Stomach (tissue), 9 donors: Measurements from ENCODE around the gene ATG4D. TPM values are rescaled to one million over a fixed set of nuclear protein-coding genes. Genes with fewer than 3 reads are reported as not detected.
"Not testable (repeated sequence)": the region's sequence is repeated elsewhere in the genome, so short reads cannot be mapped to it uniquely, and the experiment has no call there.

Experiments used
- DNase-seq, 2 donors: peaks; one replicate each; pipeline versions ENCODE4 v3.0.0 to v3.0.0-alpha.2; 2013 to 2019
- H3K27ac ChIP-seq, 5 donors: fragments of 200-600 bp in 4 of 5; sonication (generic) in 4 of 5; one replicate each; pipeline ENCODE4 v1.5.1; 2013 to 2019; ENCODE audit warnings: mild to moderate bottlenecking in 1 of 5, moderate library complexity in 1 of 5
- H3K27me3 ChIP-seq, 3 donors: fragments of 200-600 bp; sonication (generic); one replicate each; pipeline ENCODE4 v1.5.1; 2017 to 2019; ENCODE audit warnings: mixed run types in 1 of 3
- H3K36me3 ChIP-seq, 4 donors: fragments of 200-600 bp; sonication (generic); 1 replicate in 3 of 4; 2 replicates in 1 of 4; pipeline ENCODE4 v1.5.1; 2016 to 2019
- H3K4me1 ChIP-seq, 4 donors: fragments of 200-600 bp; sonication (generic); one replicate each; pipeline ENCODE4 v1.5.1; 2016 to 2019
- H3K4me3 ChIP-seq, 4 donors: fragments of 200-600 bp; sonication (generic) in 3 of 4; one replicate each; pipeline ENCODE4 v1.5.1; 2016 to 2019; ENCODE audit warnings: mild to moderate bottlenecking in 1 of 4
- H3K9me3 ChIP-seq, 4 donors: fragments of 200-600 bp; sonication (generic); one replicate each; pipeline ENCODE4 v1.5.1; 2016 to 2019
- EP300 ChIP-seq: sonication (generic); formaldehyde crosslinking; IDR thresholded peaks from one replicate; pipeline ENCODE4 v1.6.1; 2017; ENCODE audit warnings: antibody characterized with exemption
- POLR2A ChIP-seq, 4 donors: fragments of 450-650 bp; IDR thresholded peaks; one replicate each; pipeline ENCODE4 v1.6.1; 2016; ENCODE audit warnings: antibody characterized with exemption in 4 of 4, control low read depth in 2 of 4, mild to moderate bottlenecking in 1 of 4, moderate library complexity in 1 of 4
- POLR2AphosphoS5 ChIP-seq, 3 donors: sonication (generic); formaldehyde crosslinking; IDR thresholded peaks; one replicate each; pipeline ENCODE4 v1.6.1; 2016; ENCODE audit warnings: antibody characterized with exemption in 3 of 3
- WGBS, 5 donors: extraction: QIAGEN DNeasy Blood & Tissue Kit in 3 of 5; methylation state at CpG; one replicate each; pipeline versions ENCODE4 v1.1.5 to v1.1.7; 2013 to 2018; 5-methylcytosine and 5-hydroxymethylcytosine counted together
- intact Hi-C: fragments of 100-400 bp; cut with DNase I; formaldehyde crosslinking; loops from one replicate; pipeline ENCODE4 v1.15.1; 2023; ENCODE audit warnings: low total_unique reads
- polyA plus RNA-seq, 3 donors: library from polyadenylated mRNA; stranded (reverse); fragments of 200-250 nt; gene quantifications; one replicate each; pipeline ENCODE4 v1.2.3, GENCODE V29; 2013
- total RNA-seq, 5 donors: library from RNA; depleted of rRNA; stranded (reverse); fragments of >200 nt; gene quantifications; one replicate each; pipeline versions ENCODE4 v1.1.0 to v1.2.3, GENCODE V29; 2014 to 2016
- TF ChIP-seq, protein P1 (sequence below), 7 experiments: fragments of 450-650 bp in 4 of 7; fragments of 200-600 bp in 3 of 7; sonication (generic) in 3 of 7; IDR thresholded peaks; one replicate each; pipeline ENCODE4 v1.5.1; 2016 to 2019; ENCODE audit warnings: antibody characterized with exemption in 7 of 7, control low read depth in 2 of 7, mild to moderate bottlenecking in 1 of 7
- donor health status: healthy with polysubstance abuse.
- donor health status: Bipolar disorder and iron deficiency.
- donor health status: healthy.

Gene ATG4D
- total and polyA plus RNA-seq, 8 donors: 2.3 to 336 (median 26.7) TPM

DNA sequence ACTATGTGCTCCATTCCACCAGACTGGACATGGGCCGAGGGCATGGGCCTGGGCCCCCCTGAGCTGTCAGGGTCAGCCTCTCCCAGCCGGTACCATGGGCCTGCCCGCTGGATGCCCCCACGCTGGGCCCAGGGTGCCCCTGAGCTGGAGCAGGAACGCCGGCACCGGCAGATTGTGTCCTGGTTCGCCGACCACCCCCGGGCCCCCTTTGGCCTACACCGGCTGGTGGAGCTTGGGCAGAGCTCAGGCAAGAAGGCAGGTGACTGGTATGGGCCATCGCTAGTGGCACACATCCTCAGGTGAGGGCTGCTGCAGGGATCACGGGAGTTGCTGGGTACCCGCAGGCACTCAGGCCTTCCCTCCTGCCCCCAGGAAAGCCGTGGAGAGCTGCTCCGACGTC lies 3.1 kb downstream of the ATG4D start:
- Histone ChIP-seq H3K27ac (no peak overlapping the region), H3K27me3 (no peaks in the 10 kb centered on the region), H3K4me1 (peaks cover 14 to 33% (median 26%) of the 10 kb centered on the region in 4 donors), H3K9me3 (no peaks in the 10 kb centered on the region), H3K4me3 (no peak overlapping the region), H3K36me3 (peaks cover 26 to 59% (median 57%) of the 10 kb centered on the region in 4 donors)
- TF ChIP-seq, protein P1, sequence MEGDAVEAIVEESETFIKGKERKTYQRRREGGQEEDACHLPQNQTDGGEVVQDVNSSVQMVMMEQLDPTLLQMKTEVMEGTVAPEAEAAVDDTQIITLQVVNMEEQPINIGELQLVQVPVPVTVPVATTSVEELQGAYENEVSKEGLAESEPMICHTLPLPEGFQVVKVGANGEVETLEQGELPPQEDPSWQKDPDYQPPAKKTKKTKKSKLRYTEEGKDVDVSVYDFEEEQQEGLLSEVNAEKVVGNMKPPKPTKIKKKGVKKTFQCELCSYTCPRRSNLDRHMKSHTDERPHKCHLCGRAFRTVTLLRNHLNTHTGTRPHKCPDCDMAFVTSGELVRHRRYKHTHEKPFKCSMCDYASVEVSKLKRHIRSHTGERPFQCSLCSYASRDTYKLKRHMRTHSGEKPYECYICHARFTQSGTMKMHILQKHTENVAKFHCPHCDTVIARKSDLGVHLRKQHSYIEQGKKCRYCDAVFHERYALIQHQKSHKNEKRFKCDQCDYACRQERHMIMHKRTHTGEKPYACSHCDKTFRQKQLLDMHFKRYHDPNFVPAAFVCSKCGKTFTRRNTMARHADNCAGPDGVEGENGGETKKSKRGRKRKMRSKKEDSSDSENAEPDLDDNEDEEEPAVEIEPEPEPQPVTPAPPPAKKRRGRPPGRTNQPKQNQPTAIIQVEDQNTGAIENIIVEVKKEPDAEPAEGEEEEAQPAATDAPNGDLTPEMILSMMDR (IDR thresholded peaks at IDR 0.05): no peak
- TF ChIP-seq POLR2AphosphoS5 (IDR thresholded peaks at IDR 0.05): no peak
- no peak for TF ChIP-seq POLR2A (IDR thresholded peaks at IDR 0.05)
- TF ChIP-seq EP300: no peak
- WGBS, 5 donors: 90 to 95% (median 93%) methylated on average over 9 to 17 of the region's 17 CpGs
- DNase-seq: no peak
- intact Hi-C loops: no loop called here

DNA sequence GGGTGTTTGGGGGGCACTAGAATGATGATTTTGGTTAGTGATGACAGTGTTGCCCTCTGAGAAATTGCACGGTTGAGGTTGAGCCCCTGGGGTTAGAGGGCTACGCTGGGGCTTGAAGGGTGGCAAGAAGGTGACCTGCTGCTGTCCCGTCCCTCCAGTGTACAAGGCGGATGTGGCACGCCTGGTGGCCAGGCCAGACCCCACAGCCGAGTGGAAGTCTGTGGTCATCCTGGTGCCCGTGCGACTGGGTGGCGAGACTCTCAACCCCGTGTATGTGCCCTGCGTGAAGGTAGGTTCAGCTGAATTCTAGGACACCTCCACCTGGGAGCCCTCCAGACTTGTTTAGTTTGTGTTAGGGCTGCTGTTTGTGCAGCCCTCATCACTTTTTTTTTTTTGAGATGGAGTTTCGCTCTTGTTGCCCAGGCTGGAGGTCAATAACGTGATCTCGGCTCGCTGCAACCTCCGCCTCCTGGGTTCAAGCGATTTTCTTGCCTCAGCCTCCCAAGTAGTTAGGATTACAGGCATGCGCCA lies 5.1 kb downstream of the ATG4D start:
- WGBS, 5 donors: 93 to 98% (median 97%) methylated on average over 14 to 18 of the region's 18 CpGs
- Histone ChIP-seq H3K4me1 (peaks cover 9 to 38% (median 22%) of the 10 kb centered on the region in 4 donors), H3K27me3 (no peaks in the 10 kb centered on the region), H3K9me3 (no peaks in the 10 kb centered on the region), H3K36me3 (peaks cover 46 to 79% (median 77%) of the 10 kb centered on the region in 4 donors), H3K4me3 (no peak overlapping the region), H3K27ac (no peak overlapping the region)
- TF ChIP-seq POLR2A (IDR thresholded peaks at IDR 0.05) (no peak), EP300 (no peak), POLR2AphosphoS5 (IDR thresholded peaks at IDR 0.05) (no peak)
- TF ChIP-seq, protein P1 (IDR thresholded peaks at IDR 0.05): no peak
- intact Hi-C loops: no loop called here
- no peak for DNase-seq

DNA sequence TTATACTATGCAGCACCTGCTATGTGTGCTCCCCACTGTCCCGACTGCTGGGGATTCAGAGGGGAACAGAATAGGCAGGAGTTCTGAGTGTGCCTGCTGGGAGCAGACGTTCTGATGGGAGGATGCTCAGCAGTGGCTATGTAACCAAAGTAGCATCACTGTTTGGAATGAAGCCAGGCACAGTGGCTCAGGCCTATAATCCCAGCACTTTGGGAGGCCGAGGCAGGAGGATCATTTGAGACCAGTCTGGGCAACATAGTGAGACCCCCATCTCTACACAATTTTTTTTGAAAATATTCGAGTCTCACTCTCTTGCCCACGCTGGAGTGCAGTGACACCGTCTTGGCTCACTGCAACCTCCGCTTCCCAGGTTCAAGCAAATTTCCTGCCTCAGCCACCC lies 6.0 kb downstream of the ATG4D start:
- no peak overlapping the region for H3K4me3 ChIP-seq
- no peaks in the 10 kb centered on the region for H3K9me3 ChIP-seq
- TF ChIP-seq EP300: no peak
- no peak for TF ChIP-seq POLR2AphosphoS5 (IDR thresholded peaks at IDR 0.05)
- TF ChIP-seq POLR2A (IDR thresholded peaks at IDR 0.05): no peak
- TF ChIP-seq, protein P1 (IDR thresholded peaks at IDR 0.05): no peak
- H3K4me1 ChIP-seq: peaks cover 5 to 40% (median 17%) of the 10 kb centered on the region in 4 donors
- H3K36me3 ChIP-seq: peaks cover 56 to 88% (median 86%) of the 10 kb centered on the region in 4 donors
- no peak overlapping the region for H3K27ac ChIP-seq
- no peak for DNase-seq
- 82 to 92% (median 88%) methylated on average over 7 of the region's 7 CpGs for WGBS, 5 donors
- H3K27me3 ChIP-seq: no peaks in the 10 kb centered on the region
- intact Hi-C loops: no loop called here

DNA sequence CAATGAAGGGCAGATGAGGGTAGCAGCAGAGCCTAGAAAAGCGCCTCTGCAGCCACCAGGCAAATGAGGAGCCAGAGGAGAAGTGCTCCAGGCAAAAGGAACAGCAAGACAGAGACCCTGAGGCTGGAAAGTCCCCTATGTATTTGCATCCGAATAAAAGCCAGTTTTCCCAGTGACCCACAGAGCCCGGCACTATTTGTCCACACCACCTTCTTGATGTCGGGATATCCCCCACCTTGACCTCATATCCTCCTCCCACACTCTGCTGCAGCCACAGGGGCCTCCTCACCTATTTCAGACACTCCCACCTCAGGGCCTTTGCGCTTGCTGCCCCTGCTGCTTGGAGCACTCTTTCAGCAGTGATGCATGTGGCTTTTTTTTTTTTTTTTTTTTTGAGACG lies 6.6 kb downstream of the ATG4D start:
- no peak overlapping the region for H3K27ac ChIP-seq
- no peaks in the 10 kb centered on the region for H3K27me3 ChIP-seq
- 71 to 100% (median 94%) methylated on average over 5 to 6 of the region's 6 CpGs for WGBS, 5 donors
- H3K9me3 ChIP-seq: no peaks in the 10 kb centered on the region
- peaks cover 0 to 34% (median 11%) of the 10 kb centered on the region in 4 donors for H3K4me1 ChIP-seq
- DNase-seq: no peak
- peaks cover 60 to 95% (median 92%) of the 10 kb centered on the region in 4 donors for H3K36me3 ChIP-seq
- no peak overlapping the region for H3K4me3 ChIP-seq
- TF ChIP-seq POLR2A (IDR thresholded peaks at IDR 0.05) (no peak), POLR2AphosphoS5 (IDR thresholded peaks at IDR 0.05) (no peak), EP300 (no peak)
- TF ChIP-seq, protein P1 (IDR thresholded peaks at IDR 0.05): no peak
- intact Hi-C loops: no loop called here

DNA sequence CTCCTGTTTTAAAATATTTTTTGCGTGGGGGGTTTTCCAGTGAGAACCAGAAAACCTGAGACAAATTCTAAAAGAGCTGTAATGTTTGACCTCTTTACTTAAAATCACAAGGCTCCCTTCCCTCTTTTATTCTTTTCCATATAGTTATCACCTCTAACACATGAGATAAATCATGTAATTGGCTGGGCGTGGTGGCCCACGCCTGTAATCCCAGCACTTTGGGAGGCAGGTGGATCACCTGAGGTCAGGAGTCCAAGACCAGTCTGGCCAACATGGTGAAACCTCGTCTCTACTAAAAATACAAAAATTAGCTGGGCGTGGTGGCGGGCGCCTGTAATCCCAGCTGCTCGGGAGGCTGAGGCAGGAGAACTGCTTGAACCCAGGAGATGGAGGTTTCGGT lies 7.3 kb downstream of the ATG4D start:
- H3K27ac ChIP-seq, intact Hi-C loops, H3K27me3 ChIP-seq, H3K4me3 ChIP-seq, H3K9me3 ChIP-seq, DNase-seq: not testable (repeated sequence)
- peaks cover 61 to 99% (median 98%) of the 10 kb centered on the region in 4 donors for H3K36me3 ChIP-seq
- 77 to 88% (median 84%) methylated on average over 9 of the region's 9 CpGs for WGBS, 5 donors
- peaks cover 0 to 27% (median 5%) of the 10 kb centered on the region in 4 donors for H3K4me1 ChIP-seq
